Astrocyte (in vitro differentiated cells and primary cell): ENCODE results near the gene TRIM63. TPM values are rescaled to one million over a fixed set of nuclear protein-coding genes. Genes with fewer than 3 reads are reported as not detected.

ENCODE experiments used
- DNase-seq: peaks from one replicate; pipeline ENCODE4 v3.0.0-alpha.2; 2010; ENCODE audit warnings: low read depth
- FAIRE-seq: peaks from 2 replicates; lab custom pipeline; 2011; peaks lifted over from hg19 to GRCh38; lab: Jason Lieb, UNC
- H2AFZ ChIP-seq: 2 replicates; pipeline ENCODE4 v1.6.0; 2012; ENCODE audit warnings: low read depth, low read length, inconsistent platforms
- H3K27ac ChIP-seq: 2 replicates; pipeline ENCODE4 v1.5.1; 2011; ENCODE audit warnings: low read depth, low read length, inconsistent platforms
- H3K27me3 ChIP-seq: 2 replicates; pipeline ENCODE4 v1.6.0; 2011; ENCODE audit warnings: low read length, inconsistent platforms; ENCODE audit not compliant: insufficient read depth
- H3K36me3 ChIP-seq: 2 replicates; pipeline ENCODE4 v1.5.1; 2011; ENCODE audit warnings: low read length, inconsistent platforms; ENCODE audit not compliant: insufficient read depth
- H3K4me1 ChIP-seq: 2 replicates; pipeline ENCODE4 v1.5.1; 2011; ENCODE audit warnings: low read length, inconsistent platforms; ENCODE audit not compliant: insufficient read depth
- H3K4me2 ChIP-seq: 2 replicates; pipeline ENCODE4 v1.6.0; 2012; ENCODE audit warnings: low read length, inconsistent platforms
- H3K4me3 ChIP-seq: 2 replicates; pipeline ENCODE4 v1.5.1; 2011; ENCODE audit warnings: low read depth, mild to moderate bottlenecking, low read length, inconsistent platforms; ENCODE audit not compliant: insufficient read depth
- H3K79me2 ChIP-seq: 2 replicates; pipeline ENCODE4 v1.6.0; 2012; ENCODE audit warnings: mild to moderate bottlenecking, low read length, inconsistent platforms; ENCODE audit not compliant: insufficient read depth
- H3K9ac ChIP-seq: 2 replicates; pipeline ENCODE4 v1.6.0; 2012; ENCODE audit warnings: mild to moderate bottlenecking, low read length, inconsistent platforms
- H3K9me3 ChIP-seq: 2 replicates; pipeline ENCODE4 v1.5.1; 2012; ENCODE audit warnings: low read depth, mild to moderate bottlenecking, low read length, inconsistent platforms; ENCODE audit not compliant: insufficient read depth
- H4K20me1 ChIP-seq: 2 replicates; pipeline ENCODE4 v1.6.0; 2012; ENCODE audit warnings: low read length, inconsistent platforms; ENCODE audit not compliant: insufficient read depth
- H3K27ac Mint-ChIP-seq: one replicate; pipeline ENCODE4 v1.8.0; 2021; ENCODE audit warnings: mild to moderate bottlenecking, mixed read lengths; ENCODE audit not compliant: unreplicated experiment
- H3K27me3 Mint-ChIP-seq: one replicate; pipeline ENCODE4 v1.8.0; 2021; ENCODE audit warnings: low read depth, mixed read lengths; ENCODE audit not compliant: unreplicated experiment
- H3K36me3 Mint-ChIP-seq: one replicate; pipeline ENCODE4 v1.8.0; 2021; ENCODE audit warnings: low read depth, mixed read lengths; ENCODE audit not compliant: unreplicated experiment
- H3K4me1 Mint-ChIP-seq: one replicate; pipeline ENCODE4 v1.8.0; 2021; ENCODE audit warnings: low read depth, mixed read lengths; ENCODE audit not compliant: unreplicated experiment
- H3K4me3 Mint-ChIP-seq: one replicate; pipeline ENCODE4 v1.8.0; 2021; ENCODE audit warnings: mild to moderate bottlenecking, moderate library complexity, mixed read lengths; ENCODE audit not compliant: unreplicated experiment
- H3K9me3 Mint-ChIP-seq: one replicate; pipeline ENCODE4 v1.8.0; 2021; ENCODE audit warnings: mild to moderate bottlenecking, mixed read lengths; ENCODE audit not compliant: unreplicated experiment
- EZH2 ChIP-seq: IDR thresholded peaks from 2 replicates; pipeline ENCODE4 v1.6.1; 2012; ENCODE audit warnings: mild to moderate bottlenecking, low read length, inconsistent platforms; ENCODE audit not compliant: insufficient read depth
- total RNA-seq: library from RNA; stranded (reverse); gene quantifications from 2 replicates; pipeline ENCODE4 v1.2.1, GENCODE V29; 2021
- TF ChIP-seq, protein P1 (sequence below): IDR thresholded peaks from 2 replicates; pipeline ENCODE4 v1.5.1; 2011; ENCODE audit warnings: low read depth, mild to moderate bottlenecking, inconsistent platforms, low read length, moderate library complexity; ENCODE audit not compliant: insufficient read depth

TRIM63 gene
- total RNA-seq, 1 donor from 2014 or later = not detected

DNA sequence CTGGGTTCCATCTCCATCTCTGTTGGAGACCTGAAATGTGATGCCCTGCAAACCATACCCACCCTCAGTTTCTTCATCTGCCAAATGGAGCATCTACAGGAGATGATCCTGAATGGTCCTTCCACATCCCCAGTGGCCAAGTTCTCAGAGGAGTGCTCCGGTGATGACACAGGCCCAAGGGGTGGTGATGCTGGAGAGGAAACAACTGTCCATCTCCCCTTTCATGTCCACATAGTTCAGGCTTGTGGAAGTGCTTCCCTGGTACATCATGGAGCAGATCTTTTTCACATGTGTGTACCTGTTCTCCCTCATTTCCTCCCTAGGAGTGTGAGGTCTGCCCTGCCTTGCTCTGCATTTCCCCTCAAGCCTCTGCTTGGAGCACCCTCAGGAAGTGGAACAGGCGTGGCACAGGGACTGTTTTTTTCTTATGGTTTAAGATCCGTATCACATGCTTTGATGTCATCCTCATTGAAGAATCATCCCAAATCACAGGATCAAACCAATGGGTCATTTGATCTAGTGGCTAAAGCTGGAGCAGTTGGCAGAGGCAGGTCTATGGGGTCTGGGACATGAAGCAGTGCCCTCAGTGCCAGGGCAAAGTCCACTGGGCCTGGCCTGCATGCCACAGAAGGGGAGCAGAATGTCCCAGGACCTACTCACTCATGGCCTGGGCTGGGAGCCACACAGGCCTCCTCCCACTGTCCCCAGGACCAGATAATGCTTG lies 8.2 kb upstream of the TRIM63 start:
- Histone ChIP-seq H3K4me1 (no peaks in the 10 kb centered on the region), H3K9me3 (no peaks in the 10 kb centered on the region), H3K27ac (no peak overlapping the region), H3K9ac (no peak overlapping the region), H4K20me1 (no peaks in the 10 kb centered on the region), H2AFZ (no peak overlapping the region), H3K36me3 (no peaks in the 10 kb centered on the region), H3K27me3 (peaks cover 20% of the 10 kb centered on the region), H3K79me2 (no peaks in the 10 kb centered on the region), H3K4me2 (no peak overlapping the region), H3K4me3 (no peak overlapping the region)
- no peaks in the 10 kb centered on the region for H3K36me3 Mint-ChIP-seq
- FAIRE-seq (no peak), DNase-seq (no peak)
- H3K4me3 Mint-ChIP-seq = no peak overlapping the region
- H3K27me3 Mint-ChIP-seq = peaks cover 38% of the 10 kb centered on the region
- H3K27ac Mint-ChIP-seq = no peak overlapping the region
- H3K9me3 Mint-ChIP-seq = peaks cover 3% of the 10 kb centered on the region
- TF ChIP-seq, protein P1, sequence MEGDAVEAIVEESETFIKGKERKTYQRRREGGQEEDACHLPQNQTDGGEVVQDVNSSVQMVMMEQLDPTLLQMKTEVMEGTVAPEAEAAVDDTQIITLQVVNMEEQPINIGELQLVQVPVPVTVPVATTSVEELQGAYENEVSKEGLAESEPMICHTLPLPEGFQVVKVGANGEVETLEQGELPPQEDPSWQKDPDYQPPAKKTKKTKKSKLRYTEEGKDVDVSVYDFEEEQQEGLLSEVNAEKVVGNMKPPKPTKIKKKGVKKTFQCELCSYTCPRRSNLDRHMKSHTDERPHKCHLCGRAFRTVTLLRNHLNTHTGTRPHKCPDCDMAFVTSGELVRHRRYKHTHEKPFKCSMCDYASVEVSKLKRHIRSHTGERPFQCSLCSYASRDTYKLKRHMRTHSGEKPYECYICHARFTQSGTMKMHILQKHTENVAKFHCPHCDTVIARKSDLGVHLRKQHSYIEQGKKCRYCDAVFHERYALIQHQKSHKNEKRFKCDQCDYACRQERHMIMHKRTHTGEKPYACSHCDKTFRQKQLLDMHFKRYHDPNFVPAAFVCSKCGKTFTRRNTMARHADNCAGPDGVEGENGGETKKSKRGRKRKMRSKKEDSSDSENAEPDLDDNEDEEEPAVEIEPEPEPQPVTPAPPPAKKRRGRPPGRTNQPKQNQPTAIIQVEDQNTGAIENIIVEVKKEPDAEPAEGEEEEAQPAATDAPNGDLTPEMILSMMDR = no peak
- TF ChIP-seq EZH2 = no peak
- H3K4me1 Mint-ChIP-seq = no peaks in the 10 kb centered on the region

DNA sequence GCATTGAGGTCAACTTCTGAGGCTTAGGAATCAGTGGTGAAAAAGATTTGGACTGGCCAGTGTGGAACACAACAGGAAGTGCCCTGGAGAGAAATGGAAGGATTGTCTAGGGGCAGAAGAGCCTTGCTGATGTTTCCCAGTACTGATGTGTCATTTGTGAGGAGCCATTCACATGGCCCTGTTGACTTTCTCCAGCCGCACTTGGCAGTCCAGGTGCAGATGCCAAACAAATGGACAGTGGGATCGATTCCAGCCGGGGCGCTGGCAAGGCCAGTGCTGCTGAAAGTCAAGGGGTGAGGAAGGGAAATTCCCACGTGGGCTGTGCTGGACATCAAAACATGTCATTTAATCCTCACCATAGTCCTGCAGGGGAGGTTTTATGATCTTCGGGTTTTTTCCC lies 4.9 kb upstream of the TRIM63 start:
- FAIRE-seq = no peak
- peaks cover 28% of the 10 kb centered on the region for H3K27me3 ChIP-seq

More for the DNA sequence above, 4.9 kb upstream of the TRIM63 start:
- Histone ChIP-seq H3K27ac (no peak overlapping the region), H3K4me2 (no peak overlapping the region), H3K9ac (no peak overlapping the region), H2AFZ (no peak overlapping the region), H3K4me1 (no peaks in the 10 kb centered on the region), H3K36me3 (no peaks in the 10 kb centered on the region), H3K4me3 (no peak overlapping the region), H4K20me1 (no peaks in the 10 kb centered on the region), H3K79me2 (no peaks in the 10 kb centered on the region), H3K9me3 (no peaks in the 10 kb centered on the region)
- peaks cover 42% of the 10 kb centered on the region for H3K27me3 Mint-ChIP-seq
- no peaks in the 10 kb centered on the region for H3K4me1 Mint-ChIP-seq
- no peak overlapping the region for H3K4me3 Mint-ChIP-seq
- H3K27ac Mint-ChIP-seq = no peak overlapping the region
- DNase-seq = no peak
- peaks cover 3% of the 10 kb centered on the region for H3K9me3 Mint-ChIP-seq
- TF ChIP-seq EZH2 = no peak
- TF ChIP-seq, protein P1 = no peak
- H3K36me3 Mint-ChIP-seq = no peaks in the 10 kb centered on the region
